BLaER1 (cell line): ENCODE measurements around the gene KCNJ5.

Experiments used
- H3K27ac ChIP-seq: shearing (Covaris generic); formaldehyde crosslinking; 2 replicates; pipeline ENCODE4 v1.8.1; 2022
- H3K27me3 ChIP-seq: shearing (Covaris generic); formaldehyde crosslinking; 2 replicates; pipeline ENCODE4 v1.8.1; 2022
- H3K36me3 ChIP-seq: shearing (Covaris generic); formaldehyde crosslinking; 2 replicates; pipeline ENCODE4 v1.8.1; 2022
- H3K4me1 ChIP-seq: shearing (Covaris generic); formaldehyde crosslinking; 2 replicates; pipeline ENCODE4 v1.8.1; 2022
- H3K4me2 ChIP-seq: shearing (Covaris generic); formaldehyde crosslinking; 2 replicates; pipeline ENCODE4 v1.8.1; 2022
- H3K4me3 ChIP-seq: shearing (Covaris generic); formaldehyde crosslinking; 2 replicates; pipeline ENCODE4 v1.8.1; 2022
- H3K9ac ChIP-seq: shearing (Covaris generic); formaldehyde crosslinking; 2 replicates; pipeline ENCODE4 v1.8.1; 2022
- H3K9me3 ChIP-seq: shearing (Covaris generic); formaldehyde crosslinking; 2 replicates; pipeline ENCODE4 v1.8.1; 2022
- H4K20me1 ChIP-seq: shearing (Covaris generic); formaldehyde crosslinking; 2 replicates; pipeline ENCODE4 v1.8.1; 2022
- Cebpa-rat ChIP-seq: shearing (Covaris generic); IDR thresholded peaks from 2 replicates; pipeline ENCODE4 v1.8.1; 2022

Gene KCNJ5

GRCh38 chr11:128961645-128962044 is 70.5 kb downstream of the KCNJ5 start:
- no peaks in the 10 kb centered on the region for H4K20me1 ChIP-seq
- no peak for TF ChIP-seq Cebpa-rat
- H3K4me1 ChIP-seq, result peaks cover 11% of the 10 kb centered on the region
- H3K27me3 ChIP-seq, result no peaks in the 10 kb centered on the region
- no peak overlapping the region for H3K4me2 ChIP-seq
- no peak overlapping the region for H3K9ac ChIP-seq
- H3K9me3 ChIP-seq, result no peaks in the 10 kb centered on the region
- no peak overlapping the region for H3K27ac ChIP-seq
- H3K36me3 ChIP-seq, result 0 out of 2 replicates have a peak, but pooled peaks cover 5% of the 10 kb centered on the region
- H3K4me3 ChIP-seq, result no peak overlapping the region

GRCh38 chr11:128962896-128963295 is 71.7 kb downstream of the KCNJ5 start:
- no peak overlapping the region for H3K27ac ChIP-seq

GRCh38 chr11:128963744-128964325 is 72.7 kb downstream of the KCNJ5 start:
- H3K4me2 ChIP-seq, result no peak overlapping the region
- no peaks in the 10 kb centered on the region for H4K20me1 ChIP-seq
- H3K4me3 ChIP-seq, result no peak overlapping the region
- peaks cover 11% of the 10 kb centered on the region for H3K4me1 ChIP-seq
- no peaks in the 10 kb centered on the region for H3K9me3 ChIP-seq
- no peak overlapping the region for H3K27ac ChIP-seq
- H3K27me3 ChIP-seq, result no peaks in the 10 kb centered on the region
- peaks cover 6% of the 10 kb centered on the region; the same call in 1 of the 2 replicates for H3K36me3 ChIP-seq
- no peak overlapping the region for H3K9ac ChIP-seq
- TF ChIP-seq Cebpa-rat, result no peak

More at GRCh38 chr11:128962896-128963295, 71.7 kb downstream of the KCNJ5 start:
- peaks cover 11% of the 10 kb centered on the region for H3K4me1 ChIP-seq
- H3K4me2 ChIP-seq, result no peak overlapping the region
- H3K9ac ChIP-seq, result no peak overlapping the region
- no peak for TF ChIP-seq Cebpa-rat
- no peak overlapping the region for H3K4me3 ChIP-seq
- H3K36me3 ChIP-seq, result 0 out of 2 replicates have a peak, but pooled peaks cover 5% of the 10 kb centered on the region
- no peaks in the 10 kb centered on the region for H3K9me3 ChIP-seq
- no peaks in the 10 kb centered on the region for H3K27me3 ChIP-seq
- H4K20me1 ChIP-seq, result no peaks in the 10 kb centered on the region

GRCh38 chr11:128964463-128964930 is 73.3 kb downstream of the KCNJ5 start:
- Histone ChIP-seq H3K27ac (no peak overlapping the region), H3K27me3 (no peaks in the 10 kb centered on the region), H3K36me3 (peaks cover 13% of the 10 kb centered on the region), H3K4me3 (no peak overlapping the region), H4K20me1 (no peaks in the 10 kb centered on the region), H3K9ac (no peak overlapping the region), H3K4me2 (no peak overlapping the region), H3K4me1 (peaks cover 11% of the 10 kb centered on the region), H3K9me3 (no peaks in the 10 kb centered on the region)
- TF ChIP-seq Cebpa-rat, result no peak

- Histone ChIP-seq H3K27ac (no peak overlapping the region), H3K9ac (no peak overlapping the region), H3K4me3 (no peak overlapping the region), H4K20me1 (no peaks in the 10 kb centered on the region), H3K36me3 (peaks cover 23% of the 10 kb centered on the region), H3K4me2 (peak overlapping the region; percentile 18; the same call in 1 of the 2 replicates), H3K4me1 (peaks cover 11% of the 10 kb centered on the region), H3K27me3 (no peaks in the 10 kb centered on the region), H3K9me3 (no peaks in the 10 kb centered on the region)
- no peak for TF ChIP-seq Cebpa-rat
Observed at GRCh38 chr11:128965485-128965884, 74.3 kb downstream of the KCNJ5 start.

- no peak overlapping the region for H3K27ac ChIP-seq
- no peaks in the 10 kb centered on the region for H3K27me3 ChIP-seq
- no peak overlapping the region for H3K4me2 ChIP-seq
- no peak overlapping the region for H3K4me3 ChIP-seq
- no peaks in the 10 kb centered on the region for H4K20me1 ChIP-seq
- no peak overlapping the region for H3K9ac ChIP-seq
- peaks cover 14% of the 10 kb centered on the region for H3K4me1 ChIP-seq
- H3K9me3 ChIP-seq, result no peaks in the 10 kb centered on the region
- TF ChIP-seq Cebpa-rat, result no peak
- H3K36me3 ChIP-seq, result peaks cover 34% of the 10 kb centered on the region
Observed at GRCh38 chr11:128967578-128967977, 76.4 kb downstream of the KCNJ5 start.

- Histone ChIP-seq H3K27ac (no peak overlapping the region), H4K20me1 (no peaks in the 10 kb centered on the region), H3K27me3 (no peaks in the 10 kb centered on the region), H3K9me3 (no peaks in the 10 kb centered on the region), H3K9ac (no peak overlapping the region), H3K36me3 (peaks cover 46% of the 10 kb centered on the region), H3K4me1 (peaks cover 18% of the 10 kb centered on the region), H3K4me2 (no peak overlapping the region), H3K4me3 (no peak overlapping the region)
- no peak for TF ChIP-seq Cebpa-rat
Observed at GRCh38 chr11:128968916-128969315, 77.8 kb downstream of the KCNJ5 start.
